T-helper 9 cell (primary cell): Measurements from ENCODE around the gene C1QTNF12.
"Not testable (repeated sequence)": the region's sequence is repeated elsewhere in the genome, so short reads cannot be mapped to it uniquely, and the experiment has no call there.

Experiments used
- DNase-seq: peaks from one replicate; pipeline ENCODE4 v3.0.0-alpha.2; 2020

C1QTNF12 gene

DNA sequence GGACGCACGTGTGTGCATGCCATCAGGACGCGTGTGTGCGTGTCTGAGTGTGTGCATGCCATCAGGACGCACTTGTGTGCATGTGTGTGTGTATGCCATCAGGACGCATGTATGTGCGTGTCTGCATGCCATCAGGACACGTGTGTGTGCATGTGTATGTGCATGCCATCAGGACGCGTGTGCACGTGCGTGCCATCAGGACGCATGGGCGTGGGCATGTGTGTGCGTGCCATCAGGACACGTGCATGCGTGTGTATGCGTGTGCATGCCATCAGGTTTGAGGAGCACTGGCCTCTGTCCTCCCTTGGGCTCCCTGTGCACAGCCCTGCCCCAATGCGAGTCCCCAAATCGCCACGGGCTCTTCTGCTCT is 12.6 kb upstream of the C1QTNF12 start:
- DNase-seq = no peak

DNA sequence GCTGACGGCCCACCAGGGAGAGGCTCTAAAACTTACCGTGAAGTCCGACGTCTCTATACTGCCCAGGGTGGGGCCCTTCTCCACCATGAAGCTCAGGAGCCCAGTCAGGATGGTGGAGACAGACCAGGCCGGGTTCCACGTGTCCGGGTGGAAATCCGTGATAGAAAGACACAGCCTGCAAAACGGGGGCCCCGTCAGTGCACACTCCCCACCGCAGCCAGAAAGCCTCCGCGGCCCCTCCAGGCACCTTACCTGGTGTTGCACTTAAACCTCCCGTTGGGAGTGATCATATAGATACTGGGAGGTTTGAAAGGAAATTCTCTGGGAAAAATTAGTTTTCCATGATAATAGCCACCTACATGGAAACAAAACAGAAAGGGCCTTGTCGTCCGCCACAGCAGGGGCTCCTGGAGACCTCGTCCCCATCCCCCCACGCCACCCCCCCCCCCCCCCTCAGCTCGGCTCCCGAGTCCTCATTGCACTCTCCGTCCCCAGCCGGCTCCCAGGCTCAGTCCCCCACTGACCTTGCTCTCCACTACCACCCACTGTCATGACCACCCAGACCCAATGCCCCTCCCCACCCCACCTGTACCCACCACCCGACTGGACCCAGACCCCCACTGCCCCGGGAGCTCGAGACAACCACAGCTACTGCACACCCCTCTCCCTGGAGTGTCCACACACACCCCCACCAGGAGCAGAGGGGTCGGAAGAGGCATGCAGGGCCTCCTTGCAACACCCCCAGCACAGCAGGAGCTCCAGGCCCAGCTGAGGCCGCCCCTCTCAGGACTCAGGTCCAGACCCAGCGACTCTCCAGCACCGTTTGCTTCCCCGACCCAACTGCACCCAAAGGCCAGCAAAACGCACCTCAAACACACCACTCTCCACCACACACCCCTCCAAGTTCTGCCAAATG is 10.7 kb upstream of the C1QTNF12 start:
- DNase-seq = no peak

DNA sequence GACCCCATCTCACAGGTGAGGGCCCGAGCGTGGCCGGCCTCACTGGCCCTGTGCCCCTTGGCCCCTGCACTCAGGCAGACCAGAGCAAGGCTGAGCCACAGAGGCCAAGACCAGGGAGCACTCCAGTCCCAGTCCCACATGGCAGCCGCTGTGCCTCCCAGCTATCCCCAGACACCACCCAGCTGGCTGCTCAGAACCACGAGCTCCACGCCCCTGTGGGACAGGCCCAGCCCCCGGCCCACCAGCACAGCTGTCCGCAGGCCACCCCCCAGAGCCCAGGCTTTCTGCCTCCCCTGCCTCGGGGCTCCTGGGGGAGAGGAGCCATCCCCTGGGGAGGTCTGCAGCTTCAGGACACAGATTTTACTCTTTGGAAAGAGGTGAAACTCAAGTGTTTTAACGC is 9.1 kb upstream of the C1QTNF12 start:
- no peak for DNase-seq

DNA sequence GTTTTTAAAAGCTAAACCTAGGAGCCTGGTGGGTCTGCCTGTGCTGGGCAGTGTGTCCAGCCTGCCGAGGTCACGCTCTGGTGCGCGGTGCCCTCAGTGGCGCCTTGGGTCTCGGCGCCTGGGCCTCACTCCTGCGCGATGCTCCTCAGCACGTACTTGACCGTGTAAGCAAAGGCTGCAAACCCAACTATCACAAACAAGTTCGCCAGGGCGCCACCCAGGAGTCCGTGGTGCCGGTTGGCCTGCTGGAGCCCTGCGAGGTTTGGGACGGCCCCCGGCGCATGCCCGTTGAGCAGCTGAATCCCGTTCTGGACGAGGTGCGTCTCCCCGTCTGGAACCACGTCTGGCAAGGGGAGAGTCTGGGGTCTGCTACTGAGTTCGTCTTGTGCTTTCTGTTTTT is 8.6 kb upstream of the C1QTNF12 start:
- no peak for DNase-seq

DNA sequence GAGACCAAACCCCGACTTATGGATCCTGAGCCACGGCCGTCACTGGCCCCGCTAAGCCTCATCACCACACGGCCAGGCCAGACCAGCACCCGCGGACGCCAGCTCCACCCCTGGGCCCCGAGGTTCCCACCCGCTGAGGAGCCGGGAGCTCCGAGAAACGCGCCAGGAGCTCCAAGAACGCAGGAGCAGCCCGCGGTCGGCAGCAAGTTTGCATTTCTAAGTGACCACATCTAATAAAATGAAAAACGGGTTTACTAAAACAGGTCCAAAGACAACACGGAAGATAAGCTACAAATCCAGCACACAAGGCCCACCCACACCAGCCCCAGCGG is 8.1 kb upstream of the C1QTNF12 start:
- DNase-seq = no peak

DNA sequence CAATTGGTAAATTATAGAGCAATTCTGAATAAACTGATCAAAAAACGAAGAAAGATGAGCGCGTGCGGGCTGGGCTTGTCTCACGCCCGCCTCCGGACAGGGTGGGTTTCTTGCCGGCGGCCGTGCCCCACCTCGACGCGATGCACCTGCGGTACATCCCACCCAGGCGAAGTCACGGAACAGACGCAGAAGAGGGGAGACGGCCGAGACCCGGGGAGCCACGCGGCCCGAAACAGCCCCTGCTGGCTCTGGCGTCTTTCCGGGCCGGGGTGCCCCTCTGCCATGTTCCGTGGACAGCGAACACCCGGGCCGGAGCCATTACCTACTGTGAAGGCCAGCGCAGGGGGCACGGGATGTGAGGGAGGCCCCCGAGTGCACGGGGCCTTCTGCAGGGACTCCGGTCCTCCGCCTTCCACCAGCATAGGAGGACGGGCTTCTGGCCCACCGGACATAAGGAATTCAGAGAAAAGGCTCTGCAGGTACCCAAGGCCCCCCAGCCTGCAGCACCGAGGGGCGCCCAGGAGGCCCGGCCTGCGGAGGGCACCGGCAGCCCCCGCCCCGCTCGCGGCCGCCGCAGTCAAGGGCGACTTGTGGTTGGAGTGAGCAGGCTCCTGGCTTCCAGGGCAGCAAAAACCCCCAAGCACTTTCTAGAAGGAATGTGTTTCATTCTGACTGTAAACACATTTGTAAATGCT is 7.6 kb upstream of the C1QTNF12 start:
- DNase-seq = no peak

DNA sequence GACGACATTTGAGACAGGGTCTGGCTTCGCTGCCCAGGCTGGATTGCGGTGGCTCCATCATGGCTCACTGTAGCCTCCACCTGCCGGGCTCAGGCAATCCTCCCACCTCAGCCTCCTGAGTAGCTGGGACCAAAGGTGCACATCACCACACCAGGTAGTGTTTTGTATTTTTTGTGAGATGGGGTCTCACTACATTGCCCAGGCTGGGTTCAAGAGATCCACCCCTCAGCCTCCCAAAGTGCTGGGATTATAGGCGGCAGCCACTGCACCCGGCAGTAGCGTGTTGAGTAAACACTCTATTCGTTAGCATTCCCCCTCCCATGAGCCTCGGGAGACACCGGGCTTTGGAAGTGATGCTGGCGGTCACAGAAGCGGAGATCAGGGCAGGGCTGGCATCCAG is 6.8 kb upstream of the C1QTNF12 start:
- no peak for DNase-seq

DNA sequence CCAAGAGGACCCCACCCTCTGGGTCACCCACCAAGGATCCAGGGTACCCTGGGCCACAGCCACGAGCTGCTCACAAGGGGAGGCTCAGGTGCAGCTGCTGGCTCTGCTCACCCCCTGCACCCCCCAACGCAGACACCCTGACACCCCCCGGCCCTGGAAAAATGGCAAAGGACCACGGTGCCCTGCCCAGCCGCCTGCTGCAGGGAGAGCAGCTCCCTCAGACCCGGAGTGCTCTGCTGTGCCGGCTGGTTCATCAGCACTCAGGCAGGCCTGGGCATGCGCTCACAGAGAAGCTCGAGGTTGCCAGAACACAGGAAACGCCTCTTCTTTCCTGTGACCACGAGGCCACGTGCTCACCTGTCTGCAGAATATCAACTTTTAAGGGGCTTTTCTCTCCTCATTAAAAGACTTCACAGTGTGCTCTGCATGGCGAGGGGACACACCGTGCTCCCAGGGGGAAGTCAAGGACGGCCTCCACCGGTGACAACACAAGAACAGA is 4.3 kb upstream of the C1QTNF12 start:
- peak; percentile 64 for DNase-seq

DNA sequence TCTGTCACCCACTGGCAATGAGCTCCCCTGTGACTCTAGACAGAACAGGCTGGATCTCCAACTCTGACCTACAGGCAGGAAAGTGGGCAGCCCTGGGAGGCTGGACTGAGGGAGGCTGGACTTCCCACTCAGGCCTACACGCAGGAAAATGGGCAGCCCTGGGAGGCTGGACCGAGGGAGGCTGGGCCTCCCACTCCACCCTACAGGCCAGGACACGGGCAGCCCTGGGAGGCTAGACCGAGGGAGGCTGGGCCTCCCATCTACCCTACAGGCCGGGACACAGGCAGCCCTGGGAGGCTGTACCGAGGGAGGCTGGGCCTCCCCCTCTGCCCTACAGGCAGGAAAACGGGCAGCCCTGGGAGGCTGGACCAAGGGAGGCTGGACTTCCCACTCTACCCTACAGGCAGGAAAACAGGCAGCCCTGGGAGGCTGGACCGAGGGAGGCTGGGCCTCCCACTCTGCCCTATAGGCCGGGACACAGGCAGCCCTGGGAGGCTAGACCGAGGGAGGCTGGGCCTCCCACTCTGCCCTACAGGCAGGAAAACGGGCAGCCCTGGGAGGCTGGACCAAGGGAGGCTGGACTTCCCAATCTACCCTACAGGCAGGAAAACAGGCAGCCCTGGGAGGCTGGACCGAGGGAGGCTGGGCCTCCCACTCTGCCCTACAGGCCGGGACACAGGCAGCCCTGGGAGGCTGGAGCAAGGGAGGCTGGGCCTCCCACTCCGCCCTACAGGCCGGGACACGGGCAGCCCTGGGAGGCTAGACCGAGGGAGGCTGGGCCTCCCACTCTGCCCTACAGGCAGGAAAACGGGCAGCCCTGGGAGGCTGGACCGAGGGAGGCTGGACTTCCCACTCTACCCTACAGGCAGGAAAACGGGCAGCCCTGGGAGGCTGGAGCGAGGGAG is 1.7 kb upstream of the C1QTNF12 start:
- DNase-seq = not testable (repeated sequence)

DNA sequence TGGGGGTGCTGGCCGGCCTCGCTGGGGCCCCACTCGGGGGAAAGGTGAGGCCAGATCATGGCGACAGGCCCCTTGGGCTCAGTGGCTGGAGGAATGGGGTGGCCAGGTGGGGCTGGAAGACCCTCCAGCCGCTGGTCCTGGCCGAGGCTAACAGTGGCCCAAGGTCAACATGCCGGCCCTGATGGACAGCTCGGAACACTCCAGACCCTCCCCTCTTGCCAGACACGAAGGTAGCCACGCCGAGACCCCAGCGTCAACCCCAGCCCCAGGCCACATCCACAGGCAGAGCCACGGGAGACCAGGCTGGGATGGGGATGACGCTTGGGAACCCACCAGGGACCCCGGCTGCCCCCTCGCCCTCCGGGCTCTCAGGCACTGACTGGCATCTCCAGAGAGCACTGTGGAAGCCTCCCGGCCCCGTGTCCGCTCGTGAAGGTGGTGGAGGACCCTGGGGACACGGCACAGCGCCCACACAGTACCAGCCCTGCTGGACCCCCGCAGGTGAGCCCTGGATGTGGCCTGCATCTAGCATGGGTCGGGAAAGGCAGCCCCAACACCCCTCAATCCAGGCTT is 905 bp upstream of the C1QTNF12 start:
- DNase-seq = no peak

DNA sequence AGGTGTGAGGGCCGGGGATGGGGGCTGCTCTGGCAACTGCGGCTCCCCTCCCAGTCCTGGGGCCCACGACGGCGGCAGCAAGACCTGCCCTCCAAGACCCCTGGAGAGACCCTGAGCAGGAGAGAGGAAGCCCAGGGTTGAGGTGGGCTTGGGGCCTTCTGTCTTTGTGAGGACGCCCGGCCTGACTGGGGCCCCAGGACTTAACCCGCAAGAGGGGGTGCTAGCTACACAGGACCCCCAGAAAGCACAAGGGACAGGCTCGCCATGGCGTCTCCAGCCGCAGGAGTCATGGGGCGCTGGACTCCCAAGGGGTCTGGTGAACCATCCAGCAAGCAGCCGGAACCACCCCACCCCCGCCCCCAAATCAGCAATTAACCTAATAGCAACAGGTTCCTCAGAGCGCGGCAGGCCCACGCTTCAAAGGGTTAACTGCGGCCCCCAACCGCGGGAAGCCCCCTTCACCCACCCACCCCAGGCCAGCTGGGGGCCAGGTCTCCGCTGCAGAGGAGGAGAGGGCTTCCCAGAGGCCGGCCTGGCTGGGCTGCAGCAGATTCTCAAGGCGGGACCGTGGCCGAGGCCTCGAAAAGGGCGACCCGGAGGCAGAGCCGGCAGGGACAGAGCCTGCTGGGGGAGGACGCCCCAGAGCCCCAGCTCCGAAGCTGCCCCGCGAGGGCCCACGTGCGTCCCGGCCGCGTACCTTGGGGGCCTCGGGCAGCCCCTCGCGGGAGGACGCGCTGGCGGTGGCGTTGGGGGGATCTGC is 525 bp downstream of the C1QTNF12 start:
- DNase-seq = no peak

DNA sequence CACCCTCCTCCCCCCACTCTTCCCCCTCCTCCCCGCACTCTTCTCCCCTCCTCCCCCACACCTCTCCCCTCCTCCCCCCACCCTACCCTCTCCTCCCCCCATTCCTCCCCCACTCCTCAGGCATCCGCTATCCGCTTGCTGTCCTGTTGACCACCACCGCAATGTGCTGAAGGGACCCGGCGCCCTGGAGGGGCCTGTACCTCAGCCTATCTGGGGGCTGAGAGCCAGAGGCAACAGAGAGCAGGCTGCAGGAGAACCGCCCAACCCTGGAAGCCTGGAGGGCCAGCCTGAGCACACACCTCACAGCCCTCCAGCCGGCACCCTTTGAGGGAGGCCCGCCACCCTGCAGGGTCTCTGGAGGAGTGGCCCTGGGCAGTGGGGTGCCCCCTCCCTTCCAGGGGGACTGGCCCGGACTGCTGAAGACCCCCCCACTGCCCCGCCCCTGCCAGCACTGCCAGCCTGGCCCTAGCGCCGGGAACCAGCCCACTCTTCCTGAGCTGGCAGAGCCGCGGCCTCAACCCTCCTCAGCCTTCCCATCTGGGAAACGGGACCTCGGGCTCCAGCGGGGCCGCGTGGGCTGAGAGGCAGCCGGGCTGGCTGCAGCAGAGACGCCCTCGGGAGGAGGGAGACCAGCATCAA is 1.2 kb downstream of the C1QTNF12 start:
- no peak for DNase-seq

DNA sequence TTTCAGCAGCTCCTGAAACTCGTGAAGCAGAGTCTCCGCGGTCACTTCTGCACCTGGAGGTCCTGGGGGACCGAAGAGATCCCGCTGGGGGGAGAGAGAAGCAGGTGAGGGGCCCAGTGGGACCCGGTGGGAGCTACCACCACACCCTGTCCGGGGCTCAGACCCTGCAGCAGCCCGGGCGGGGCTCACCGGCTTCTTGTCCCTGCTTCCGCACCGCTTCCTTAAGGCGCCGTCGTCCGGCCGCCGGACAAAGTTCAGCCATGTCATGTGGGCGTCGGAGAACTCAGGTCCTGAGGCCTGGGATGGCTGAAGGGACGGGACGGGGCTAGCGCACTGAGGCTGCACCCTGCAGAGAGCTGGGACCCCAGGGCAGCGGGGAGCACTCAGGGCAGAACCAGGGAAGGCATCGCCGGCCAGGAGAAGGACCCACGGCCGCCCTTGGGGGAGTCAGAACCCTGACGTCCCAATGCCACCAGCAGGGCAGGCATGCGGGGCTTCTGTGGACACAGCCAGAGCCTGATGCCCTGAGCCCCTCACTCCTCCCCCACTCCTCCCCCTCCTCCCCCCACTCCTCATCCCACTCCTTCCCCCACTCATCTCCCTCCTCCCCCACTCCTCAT is 2.2 kb downstream of the C1QTNF12 start:
- DNase-seq = no peak

DNA sequence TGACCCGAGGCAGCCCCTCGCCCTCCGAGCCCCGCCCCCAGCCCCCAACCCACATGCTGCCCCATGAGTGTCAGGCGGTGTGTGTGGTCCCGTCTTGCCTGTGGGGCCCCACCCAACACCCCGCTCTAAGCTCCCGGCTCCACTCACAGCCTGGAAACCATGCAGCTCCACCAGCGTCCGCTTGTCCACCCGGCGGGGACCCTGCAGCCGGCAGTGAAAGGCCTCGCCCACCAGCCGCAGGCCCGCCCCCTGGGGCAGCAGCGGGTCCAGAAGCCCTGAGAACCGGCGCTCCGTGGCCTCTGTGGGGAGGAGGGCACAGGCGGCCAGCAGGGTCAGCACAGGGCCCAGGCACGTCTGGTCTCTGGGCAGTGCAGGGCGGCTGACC is 2.7 kb downstream of the C1QTNF12 start:
- no peak for DNase-seq

DNA sequence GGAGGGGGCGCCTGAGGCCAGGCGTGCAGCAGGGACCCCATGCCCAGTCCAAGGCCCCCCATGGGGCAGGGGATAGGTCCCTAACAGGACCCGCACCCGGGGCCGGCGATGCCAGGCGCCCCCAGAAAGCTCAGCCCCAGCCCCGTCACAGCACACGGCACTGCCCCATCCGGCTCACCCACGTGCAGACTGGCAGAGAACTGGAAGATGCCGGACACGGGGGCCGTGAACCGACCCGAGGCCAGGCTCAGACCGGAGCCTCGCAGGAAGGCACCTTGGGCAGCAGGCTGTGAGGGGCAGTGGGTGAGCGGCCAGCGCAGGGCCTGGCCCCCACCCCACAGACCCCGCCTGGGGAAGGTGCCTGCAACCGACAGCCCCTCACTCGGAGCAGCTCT is 3.3 kb downstream of the C1QTNF12 start:
- DNase-seq = no peak

DNA sequence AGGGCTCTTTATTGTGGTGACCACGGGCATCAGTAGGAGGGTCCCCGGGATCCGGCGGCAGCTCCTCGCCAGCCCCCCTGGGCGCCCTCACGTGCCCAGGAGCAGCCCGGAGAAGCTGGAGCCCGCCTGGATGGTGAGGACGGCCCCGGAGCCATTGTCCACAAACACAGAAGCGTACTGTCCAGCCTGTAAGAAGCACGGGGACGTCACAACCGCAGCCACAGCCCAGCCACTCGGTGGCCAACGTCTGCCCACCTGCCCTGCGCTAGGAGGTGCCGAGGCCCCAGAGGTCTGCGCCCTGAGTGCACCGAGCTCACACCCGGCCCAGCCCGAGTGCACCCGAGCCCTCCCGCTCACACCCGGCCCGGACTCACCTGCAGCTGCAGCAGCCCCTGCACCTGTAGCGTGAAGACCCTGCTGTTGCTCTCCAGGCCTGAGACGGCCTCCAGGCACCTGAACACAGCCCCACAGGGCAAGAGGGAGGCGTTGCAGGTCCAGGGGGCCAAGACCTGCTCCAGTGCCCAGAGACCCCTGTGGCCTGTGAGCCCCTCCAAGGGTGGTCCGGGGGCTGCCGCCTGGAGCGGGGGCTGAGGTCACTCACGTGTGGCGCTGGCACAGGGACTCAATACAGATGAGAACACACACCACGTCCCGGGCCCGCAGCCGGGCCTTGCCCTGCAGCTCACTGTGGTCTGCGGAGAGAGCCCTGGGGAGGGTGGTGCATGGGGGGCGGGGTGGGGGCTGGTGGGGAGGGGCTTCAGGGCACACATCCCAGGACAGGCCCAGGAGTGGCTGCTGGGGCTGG is 3.9 kb downstream of the C1QTNF12 start:
- no peak for DNase-seq

DNA sequence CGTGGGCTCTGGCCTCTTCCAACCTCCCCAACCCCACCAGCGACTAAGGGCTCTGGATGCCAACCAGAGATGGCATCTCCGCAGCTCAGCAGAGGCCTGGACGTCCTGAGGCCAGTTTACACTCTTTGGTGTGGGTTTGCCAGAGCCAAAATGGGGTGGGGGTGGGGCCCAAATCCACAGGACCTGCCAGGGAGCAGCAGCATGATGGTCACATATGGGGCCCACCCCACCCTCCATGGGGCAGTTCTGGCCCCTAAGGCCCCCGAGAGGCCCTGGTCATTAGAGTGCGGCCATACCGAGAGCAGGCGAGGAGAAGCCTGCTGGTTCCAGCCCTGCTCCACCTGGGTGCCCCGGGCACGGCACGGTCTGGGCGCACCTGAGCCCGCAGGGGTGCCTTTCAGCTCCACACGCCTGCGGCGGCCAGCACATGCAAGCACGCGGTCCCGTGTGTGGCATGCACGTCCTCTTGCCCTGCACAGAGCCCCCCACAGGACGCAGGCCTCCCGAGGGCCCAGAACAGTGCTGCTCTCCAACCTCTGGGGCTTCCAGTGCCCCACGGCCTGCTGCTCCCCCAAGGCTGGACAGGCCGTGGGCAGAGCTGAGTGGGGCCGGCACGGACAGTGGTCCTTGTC is 4.8 kb downstream of the C1QTNF12 start:
- no peak for DNase-seq

DNA sequence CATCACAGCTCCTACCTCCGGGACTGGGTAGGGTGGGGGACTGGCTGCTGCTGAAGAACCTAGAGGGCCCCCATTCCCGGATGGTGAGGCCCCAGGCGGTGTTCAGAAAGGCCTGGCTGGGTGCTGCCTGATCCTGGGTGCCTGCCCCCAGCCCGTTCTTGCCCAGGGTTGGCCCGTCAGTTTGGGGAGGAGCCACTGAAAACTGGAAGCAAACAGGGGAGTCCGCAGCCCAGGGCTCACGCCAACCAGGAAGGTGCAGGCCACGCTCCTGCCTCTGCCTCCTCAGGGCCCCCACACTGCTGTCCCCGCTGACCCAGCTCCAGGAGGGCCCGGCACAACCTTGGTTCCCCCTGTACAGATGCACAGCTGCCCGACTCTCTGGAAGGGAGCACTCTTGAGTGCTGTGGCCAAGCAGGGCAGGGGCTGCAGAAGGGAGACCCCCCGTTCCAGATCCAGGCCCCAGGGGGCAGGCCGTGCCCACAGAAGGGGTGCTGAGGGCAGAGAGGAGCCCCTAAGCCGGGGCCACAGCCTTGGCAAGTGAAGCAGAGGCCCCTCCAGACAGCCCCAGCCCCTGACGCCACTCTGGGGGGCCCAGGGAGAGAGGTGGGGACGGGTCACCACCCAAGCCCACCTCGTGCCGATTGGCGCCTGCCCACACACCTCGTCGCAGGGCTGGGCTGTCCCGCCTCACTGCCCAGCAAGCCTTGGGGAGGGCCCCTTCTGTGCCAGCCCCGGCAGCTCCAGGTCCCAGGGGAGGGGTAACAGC is 5.5 kb downstream of the C1QTNF12 start:
- no peak for DNase-seq

DNA sequence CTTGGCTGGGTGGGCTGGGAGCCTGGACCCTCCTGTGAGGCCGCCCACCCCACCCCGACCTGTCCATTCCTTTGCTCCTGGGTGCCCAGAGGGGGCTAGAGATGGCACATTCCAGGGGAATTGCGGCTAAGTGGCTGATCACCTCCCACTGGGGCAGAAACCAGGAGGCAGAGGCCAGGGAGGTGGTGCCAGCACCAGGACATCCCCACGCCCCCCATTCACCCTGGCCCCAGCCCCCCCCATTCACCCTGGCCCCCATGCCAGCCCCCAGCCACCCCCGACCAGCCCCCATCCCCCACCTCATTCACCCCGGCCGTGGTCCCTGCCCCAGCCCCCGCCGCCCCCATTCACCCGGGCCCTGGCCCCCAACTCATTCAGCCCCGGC is 6.2 kb downstream of the C1QTNF12 start:
- DNase-seq = no peak
